WTC11 (cell line): ENCODE results near the gene R3HDM4. TPM values are rescaled to one million over a fixed set of nuclear protein-coding genes. Genes with fewer than 3 reads are reported as not detected.
"Not testable (repeated sequence)": the region's sequence is repeated elsewhere in the genome, so short reads cannot be mapped to it uniquely, and the experiment has no call there.

Experiments
- ATAC-seq: fragments of 200-7000 bp; cut with Tn5 transposase; 2 replicates; pipeline ENCODE4 v1.10.0; 2021; ENCODE audit warnings: mild to moderate bottlenecking, moderate library complexity
- CTCF ChIA-PET: fragments of 300-600 bp; sonication (Branson Sonifier 250); formaldehyde crosslinking; loops from one replicate; lab custom pipeline; 2021; ENCODE audit warnings: antibody characterized with exemption; lab: Charles Lee
- POLR2A ChIA-PET: fragments of 350-600 bp; sonication (Branson Sonifier 250); formaldehyde crosslinking; loops from one replicate; lab custom pipeline; 2021; ENCODE audit warnings: antibody characterized with exemption; lab: Charles Lee
- DNase-seq: peaks from one replicate; pipeline ENCODE4 v3.0.0; 2021; ENCODE audit warnings: low spot score
- H3K27ac Mint-ChIP-seq: 2 replicates; pipeline ENCODE4 v1.8.0; 2021; ENCODE audit warnings: mixed read lengths
- H3K27me3 Mint-ChIP-seq: 2 replicates; pipeline ENCODE4 v1.8.0; 2021; ENCODE audit warnings: low read depth, mild to moderate bottlenecking, moderate library complexity, mixed read lengths
- H3K36me3 Mint-ChIP-seq: 2 replicates; pipeline ENCODE4 v1.8.0; 2021; ENCODE audit warnings: mixed read lengths
- H3K4me1 Mint-ChIP-seq: 2 replicates; pipeline ENCODE4 v1.8.0; 2022; ENCODE audit warnings: mixed read lengths
- H3K4me3 Mint-ChIP-seq: 2 replicates; pipeline ENCODE4 v1.8.0; 2021; ENCODE audit warnings: mild to moderate bottlenecking, moderate library complexity, mixed read lengths
- H3K9me3 Mint-ChIP-seq: 2 replicates; pipeline ENCODE4 v1.8.0; 2021; ENCODE audit warnings: mixed read lengths
- FOXP1 ChIP-seq: sonication (generic); formaldehyde crosslinking; IDR thresholded peaks from 2 replicates; pipeline ENCODE4 v1.8.0; 2022; ENCODE audit warnings: missing genetic modification reagents, mild to moderate bottlenecking, moderate library complexity, borderline replicate concordance
- GABPB1 ChIP-seq: sonication (generic); formaldehyde crosslinking; IDR thresholded peaks from 2 replicates; pipeline ENCODE4 v1.8.1; 2023; ENCODE audit warnings: mild to moderate bottlenecking, missing genetic modification reagents
- GTF2I ChIP-seq: fragments of 250-450 bp; sonication (Bioruptor Pico); conservative IDR thresholded peaks from 2 replicates; pipeline ENCODE4 v1.4.0; 2021; ENCODE audit warnings: mild to moderate bottlenecking
- MYBL2 ChIP-seq: sonication (generic); formaldehyde crosslinking; IDR thresholded peaks from 2 replicates; pipeline ENCODE4 v1.8.1; 2023; ENCODE audit warnings: mild to moderate bottlenecking, moderate library complexity, missing genetic modification reagents
- NFYB ChIP-seq: sonication (generic); formaldehyde crosslinking; conservative IDR thresholded peaks from 2 replicates; pipeline ENCODE4 v1.8.0; 2022; ENCODE audit warnings: low read depth, missing genetic modification reagents
- RELA ChIP-seq: sonication (generic); formaldehyde crosslinking; IDR thresholded peaks from 2 replicates; pipeline ENCODE4 v1.8.1; 2022; ENCODE audit warnings: missing genetic modification reagents, mild to moderate bottlenecking, borderline replicate concordance
- ZNF121 ChIP-seq: sonication (generic); formaldehyde crosslinking; IDR thresholded peaks from 2 replicates; pipeline ENCODE4 v1.8.0; 2023; ENCODE audit warnings: missing genetic modification reagents
- ZNF138 ChIP-seq: sonication (generic); formaldehyde crosslinking; conservative IDR thresholded peaks from 2 replicates; pipeline ENCODE4 v1.8.1; 2022; ENCODE audit warnings: mild to moderate bottlenecking, moderate library complexity, missing genetic modification reagents
- ZNF232 ChIP-seq: sonication (generic); formaldehyde crosslinking; IDR thresholded peaks from 2 replicates; pipeline ENCODE4 v1.8.0; 2022; ENCODE audit warnings: mild to moderate bottlenecking, missing genetic modification reagents
- ZNF263 ChIP-seq: sonication (generic); formaldehyde crosslinking; IDR thresholded peaks from 2 replicates; pipeline ENCODE4 v1.8.1; 2022; ENCODE audit warnings: low read depth, mild to moderate bottlenecking, moderate library complexity, missing genetic modification reagents
- ZNF416 ChIP-seq: fragments of 250-450 bp; sonication (Bioruptor Pico); IDR thresholded peaks from 2 replicates; pipeline ENCODE4 v1.9.0; 2021; ENCODE audit warnings: mild to moderate bottlenecking, inconsistent platforms
- total RNA-seq: library from RNA; stranded (reverse); gene quantifications from 3 replicates; pipeline ENCODE4 v1.2.3, GENCODE V29; 2021
- TF ChIP-seq, protein P1 (sequence below): fragments of 250-450 bp; sonication (Bioruptor Pico); IDR thresholded peaks from 2 replicates; pipeline ENCODE4 v1.9.0; 2021; ENCODE audit warnings: mild to moderate bottlenecking
- TF ChIP-seq, protein P2 (sequence below): sonication (generic); formaldehyde crosslinking; IDR thresholded peaks from 2 replicates; pipeline ENCODE4 v1.8.1; 2023; ENCODE audit warnings: mild to moderate bottlenecking, missing genetic modification reagents
- TF ChIP-seq, protein P3 (sequence below): sonication (generic); formaldehyde crosslinking; IDR thresholded peaks from 2 replicates; pipeline ENCODE4 v1.8.1; 2022; ENCODE audit warnings: missing genetic modification reagents, borderline replicate concordance
- TF ChIP-seq, protein P4 (sequence below): fragments of 250-450 bp; sonication (Bioruptor Pico); IDR thresholded peaks from 2 replicates; pipeline ENCODE4 v2.1.2; 2022; ENCODE audit warnings: mild to moderate bottlenecking, moderate library complexity

Gene R3HDM4
- total RNA-seq, 1 experiment from 2014 or later = 99.5 TPM

DNA sequence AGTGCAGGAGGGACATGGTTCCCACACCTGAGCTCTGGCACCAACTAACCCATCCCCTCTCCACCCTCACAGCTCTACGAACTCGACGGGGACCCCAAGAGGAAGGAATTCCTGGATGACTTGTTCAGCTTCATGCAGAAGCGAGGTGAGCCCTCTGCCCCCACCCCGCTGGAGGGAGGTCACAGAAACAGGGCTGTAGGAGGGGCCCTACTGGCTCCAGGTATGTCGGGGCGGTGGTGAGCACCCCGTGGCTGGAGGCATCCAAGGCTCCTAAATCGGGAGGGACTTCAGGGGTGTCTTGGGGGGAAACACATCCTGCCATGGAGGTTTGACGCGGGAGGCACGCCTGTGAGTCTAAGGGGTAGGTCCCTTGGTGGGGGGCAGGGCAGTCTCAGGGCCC, 47.0 kb upstream of the R3HDM4 start (continued):
- TF ChIP-seq, protein P1, sequence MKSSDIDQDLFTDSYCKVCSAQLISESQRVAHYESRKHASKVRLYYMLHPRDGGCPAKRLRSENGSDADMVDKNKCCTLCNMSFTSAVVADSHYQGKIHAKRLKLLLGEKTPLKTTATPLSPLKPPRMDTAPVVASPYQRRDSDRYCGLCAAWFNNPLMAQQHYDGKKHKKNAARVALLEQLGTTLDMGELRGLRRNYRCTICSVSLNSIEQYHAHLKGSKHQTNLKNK (CRISPR knock-in tag) = no peak
- TF ChIP-seq NFYB (CRISPR knock-in tag) (no peak), ZNF232 (no peak), ZNF138 (CRISPR knock-in tag) (no peak), MYBL2 (no peak), ZNF416 (CRISPR knock-in tag) (no peak), RELA (CRISPR knock-in tag) (no peak), GTF2I (CRISPR knock-in tag) (peak; percentile 63; the same call in 1 of the 2 replicates), ZNF263 (CRISPR knock-in tag) (no peak), FOXP1 (CRISPR knock-in tag) (no peak)
- TF ChIP-seq, protein P2, sequence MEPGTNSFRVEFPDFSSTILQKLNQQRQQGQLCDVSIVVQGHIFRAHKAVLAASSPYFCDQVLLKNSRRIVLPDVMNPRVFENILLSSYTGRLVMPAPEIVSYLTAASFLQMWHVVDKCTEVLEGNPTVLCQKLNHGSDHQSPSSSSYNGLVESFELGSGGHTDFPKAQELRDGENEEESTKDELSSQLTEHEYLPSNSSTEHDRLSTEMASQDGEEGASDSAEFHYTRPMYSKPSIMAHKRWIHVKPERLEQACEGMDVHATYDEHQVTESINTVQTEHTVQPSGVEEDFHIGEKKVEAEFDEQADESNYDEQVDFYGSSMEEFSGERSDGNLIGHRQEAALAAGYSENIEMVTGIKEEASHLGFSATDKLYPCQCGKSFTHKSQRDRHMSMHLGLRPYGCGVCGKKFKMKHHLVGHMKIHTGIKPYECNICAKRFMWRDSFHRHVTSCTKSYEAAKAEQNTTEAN (CRISPR knock-in tag) = no peak
- TF ChIP-seq, protein P3, sequence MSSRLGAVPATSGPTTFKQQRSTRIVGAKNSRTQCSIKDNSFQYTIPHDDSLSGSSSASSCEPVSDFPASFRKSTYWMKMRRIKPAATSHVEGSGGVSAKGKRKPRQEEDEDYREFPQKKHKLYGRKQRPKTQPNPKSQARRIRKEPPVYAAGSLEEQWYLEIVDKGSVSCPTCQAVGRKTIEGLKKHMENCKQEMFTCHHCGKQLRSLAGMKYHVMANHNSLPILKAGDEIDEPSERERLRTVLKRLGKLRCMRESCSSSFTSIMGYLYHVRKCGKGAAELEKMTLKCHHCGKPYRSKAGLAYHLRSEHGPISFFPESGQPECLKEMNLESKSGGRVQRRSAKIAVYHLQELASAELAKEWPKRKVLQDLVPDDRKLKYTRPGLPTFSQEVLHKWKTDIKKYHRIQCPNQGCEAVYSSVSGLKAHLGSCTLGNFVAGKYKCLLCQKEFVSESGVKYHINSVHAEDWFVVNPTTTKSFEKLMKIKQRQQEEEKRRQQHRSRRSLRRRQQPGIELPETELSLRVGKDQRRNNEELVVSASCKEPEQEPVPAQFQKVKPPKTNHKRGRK (CRISPR knock-in tag) = no peak

DNA sequence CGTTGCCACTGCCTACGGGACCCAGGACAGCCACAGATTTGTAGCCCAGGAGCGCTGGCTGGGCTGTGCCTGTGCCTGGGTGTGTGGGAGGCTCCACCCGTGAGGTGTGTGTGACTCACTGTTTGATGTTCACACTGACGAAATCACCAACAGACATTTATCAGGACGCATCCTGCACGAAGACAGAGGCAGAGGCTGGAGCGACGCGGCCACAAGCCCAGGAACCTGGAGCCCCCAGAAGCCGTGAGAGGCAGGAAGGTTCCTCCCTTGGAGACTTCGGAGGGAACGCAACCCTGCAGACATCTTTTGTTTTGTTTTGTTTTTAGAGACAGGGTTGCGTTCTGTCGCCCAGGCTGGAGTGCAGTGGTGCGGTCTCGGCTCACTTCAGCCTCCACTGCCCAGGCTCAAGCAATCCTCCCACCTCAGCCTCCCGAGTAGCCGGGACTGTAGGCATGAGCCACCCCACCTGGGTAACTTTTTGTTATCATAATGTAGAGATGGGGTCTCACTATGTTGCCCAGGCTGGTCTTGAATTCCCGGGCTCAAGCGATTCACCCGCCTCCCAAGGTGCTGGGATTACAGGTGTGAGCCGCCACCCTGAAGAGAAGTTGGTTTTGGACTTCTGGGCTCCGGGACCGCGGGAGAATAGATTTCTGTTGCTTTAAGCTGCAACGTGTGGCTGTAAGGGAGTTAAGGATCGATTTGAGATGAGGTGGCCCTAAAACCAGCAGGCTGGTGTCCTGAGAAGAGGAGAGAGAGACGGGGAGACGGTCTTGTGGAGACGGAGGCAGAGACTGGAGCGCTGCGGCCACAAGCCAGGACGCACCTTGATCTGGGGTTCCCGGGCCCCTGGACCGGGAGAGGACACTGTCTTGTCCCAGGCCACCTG, 46.2 kb upstream of the R3HDM4 start:
- Mint-ChIP-seq H3K27ac (peak overlapping the region; percentile 95), H3K27me3 (no peaks in the 10 kb centered on the region), H3K36me3 (peaks cover 12% of the 10 kb centered on the region), H3K4me1 (peaks cover 31% of the 10 kb centered on the region), H3K4me3 (no peak overlapping the region), H3K9me3 (no peaks in the 10 kb centered on the region)
- DNase-seq (no peak), ATAC-seq (no peak)
- CTCF ChIA-PET = interaction anchor here (0.6 to 1.4 kb wide), 17 partner anchors 10 to 121 kb away, joined by 3 to 13 read pairs (median 3); partner anchors contain the start of genes ABCA7, ARHGAP45 and WDR18
- peak; percentile 54; the same call in 1 of the 2 replicates for TF ChIP-seq GABPB1 (CRISPR knock-in tag)
- TF ChIP-seq ZNF121 (CRISPR knock-in tag) = peak; percentile 82
- TF ChIP-seq, protein P4, sequence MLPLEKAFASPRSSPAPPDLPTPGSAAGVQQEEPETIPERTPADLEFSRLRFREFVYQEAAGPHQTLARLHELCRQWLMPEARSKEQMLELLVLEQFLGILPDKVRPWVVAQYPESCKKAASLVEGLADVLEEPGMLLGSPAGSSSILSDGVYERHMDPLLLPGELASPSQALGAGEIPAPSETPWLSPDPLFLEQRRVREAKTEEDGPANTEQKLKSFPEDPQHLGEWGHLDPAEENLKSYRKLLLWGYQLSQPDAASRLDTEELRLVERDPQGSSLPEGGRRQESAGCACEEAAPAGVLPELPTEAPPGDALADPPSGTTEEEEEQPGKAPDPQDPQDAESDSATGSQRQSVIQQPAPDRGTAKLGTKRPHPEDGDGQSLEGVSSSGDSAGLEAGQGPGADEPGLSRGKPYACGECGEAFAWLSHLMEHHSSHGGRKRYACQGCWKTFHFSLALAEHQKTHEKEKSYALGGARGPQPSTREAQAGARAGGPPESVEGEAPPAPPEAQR (CRISPR knock-in tag) = no peak
- TF ChIP-seq, all 79 proteins: peak for 2
- POLR2A ChIA-PET = no interaction called here

DNA sequence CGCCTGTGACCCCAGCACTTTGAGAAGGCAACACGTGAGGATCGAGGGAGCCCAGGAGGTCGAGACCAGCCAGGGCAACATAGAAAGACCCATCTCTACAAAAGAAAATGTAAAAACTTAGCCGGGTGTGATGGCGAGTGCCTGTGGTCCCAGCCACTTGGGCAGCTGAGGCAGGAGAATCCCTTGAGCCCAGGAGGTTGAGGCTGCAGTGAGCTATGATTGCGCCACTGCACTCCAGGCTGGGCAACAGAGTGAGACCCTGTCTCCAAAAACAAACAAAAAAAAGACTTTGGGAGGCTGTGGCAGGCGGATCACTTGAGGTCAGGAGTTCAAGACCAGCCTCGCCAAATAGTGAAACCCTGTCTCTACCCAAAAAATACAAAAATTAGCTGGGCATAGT, 44.6 kb upstream of the R3HDM4 start:
- peak; percentile 87 for TF ChIP-seq ZNF121 (CRISPR knock-in tag)
- ATAC-seq, H3K4me3 Mint-ChIP-seq, H3K36me3 Mint-ChIP-seq, H3K9me3 Mint-ChIP-seq, DNase-seq, POLR2A ChIA-PET, H3K27me3 Mint-ChIP-seq: not testable (repeated sequence)
- Mint-ChIP-seq H3K4me1 (peaks cover 35% of the 10 kb centered on the region), H3K27ac (peak overlapping the region; percentile 76)
- CTCF ChIA-PET = interaction anchor here (1.2 to 2.0 kb wide), 3 partner anchors 13 to 287 kb away, joined by 3 to 11 read pairs (median 6); no protein-coding TSS in a partner anchor
